ENCODE measurements around the gene NTM. TPM values are rescaled to one million over a fixed set of nuclear protein-coding genes. Genes with fewer than 3 reads are reported as not detected.

The NTM gene
- total RNA-seq, 2 donors from 2014 or later = 1.7 to 3.6 TPM

DNA sequence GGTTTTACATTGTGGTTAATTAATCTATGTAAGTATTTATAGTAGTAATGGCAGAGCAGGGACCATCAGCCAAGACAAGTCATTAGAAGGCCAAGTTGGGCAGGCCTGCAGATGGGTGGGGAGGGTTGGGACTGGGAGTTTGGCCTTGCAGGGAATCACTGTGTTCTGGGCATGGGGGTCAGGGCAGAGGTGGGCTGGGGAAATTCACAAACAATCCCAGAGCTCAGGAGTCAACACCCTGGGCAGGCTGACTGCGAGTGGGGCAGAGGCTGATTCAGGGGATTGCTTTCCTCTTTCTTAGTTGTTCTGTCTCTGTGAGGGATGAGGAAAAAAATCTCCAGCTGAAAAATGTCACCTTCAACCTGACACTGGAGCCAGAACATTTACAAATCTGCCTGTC, 322.5 kb downstream of the NTM start:
- Mint-ChIP-seq H3K27ac (no peak overlapping the region), H3K36me3 (ENCODE audit: low read depth) (no peaks in the 10 kb centered on the region), H3K4me3 (no peak overlapping the region), H3K9me3 (no peaks in the 10 kb centered on the region), H3K4me1 (peaks cover 6% of the 10 kb centered on the region), H3K27me3 (ENCODE audit: insufficient read depth) (peaks cover 75% of the 10 kb centered on the region)
- H3K9ac ChIP-seq (ENCODE audit: extremely low read depth, low read length, poor library complexity, severe bottlenecking) = no peak overlapping the region
- H3K36me3 ChIP-seq (ENCODE audit: control insufficient read depth, insufficient read depth, low read length) = no peaks in the 10 kb centered on the region
- H3K9me3 ChIP-seq (ENCODE audit: control insufficient read depth, low read length) = no peaks in the 10 kb centered on the region
- WGBS, 2 experiments (ENCODE audit: insufficient coverage in 1 of 2, insufficient read length in 1 of 2) = 60 to 80% methylated on average over 1 of the region's 1 CpG
- DNase-seq = no peak
- TF ChIP-seq, protein P1, sequence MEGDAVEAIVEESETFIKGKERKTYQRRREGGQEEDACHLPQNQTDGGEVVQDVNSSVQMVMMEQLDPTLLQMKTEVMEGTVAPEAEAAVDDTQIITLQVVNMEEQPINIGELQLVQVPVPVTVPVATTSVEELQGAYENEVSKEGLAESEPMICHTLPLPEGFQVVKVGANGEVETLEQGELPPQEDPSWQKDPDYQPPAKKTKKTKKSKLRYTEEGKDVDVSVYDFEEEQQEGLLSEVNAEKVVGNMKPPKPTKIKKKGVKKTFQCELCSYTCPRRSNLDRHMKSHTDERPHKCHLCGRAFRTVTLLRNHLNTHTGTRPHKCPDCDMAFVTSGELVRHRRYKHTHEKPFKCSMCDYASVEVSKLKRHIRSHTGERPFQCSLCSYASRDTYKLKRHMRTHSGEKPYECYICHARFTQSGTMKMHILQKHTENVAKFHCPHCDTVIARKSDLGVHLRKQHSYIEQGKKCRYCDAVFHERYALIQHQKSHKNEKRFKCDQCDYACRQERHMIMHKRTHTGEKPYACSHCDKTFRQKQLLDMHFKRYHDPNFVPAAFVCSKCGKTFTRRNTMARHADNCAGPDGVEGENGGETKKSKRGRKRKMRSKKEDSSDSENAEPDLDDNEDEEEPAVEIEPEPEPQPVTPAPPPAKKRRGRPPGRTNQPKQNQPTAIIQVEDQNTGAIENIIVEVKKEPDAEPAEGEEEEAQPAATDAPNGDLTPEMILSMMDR (conservative IDR thresholded peaks at IDR 0.05) = no peak
- peaks cover 69% of the 10 kb centered on the region for H3K27me3 ChIP-seq (ENCODE audit: control insufficient read depth, insufficient read depth, low read length, poor library complexity, severe bottlenecking)
- H3K27ac ChIP-seq (ENCODE audit: low read depth, low read length) = no peak overlapping the region
- no peak overlapping the region for H3K4me3 ChIP-seq (ENCODE audit: low read length)
- H3K4me1 ChIP-seq (ENCODE audit: control insufficient read depth, insufficient read depth, low read length) = peaks cover 3% of the 10 kb centered on the region

GRCh38 chr11:131693756-131694155, 323.3 kb downstream of the NTM start:
- Histone ChIP-seq H3K4me1 (ENCODE audit: control insufficient read depth, insufficient read depth, low read length) (no peaks in the 10 kb centered on the region), H3K4me3 (ENCODE audit: low read length) (no peak overlapping the region), H3K27ac (ENCODE audit: low read depth, low read length) (no peak overlapping the region), H3K9me3 (ENCODE audit: control insufficient read depth, low read length) (no peaks in the 10 kb centered on the region), H3K9ac (ENCODE audit: extremely low read depth, low read length, poor library complexity, severe bottlenecking) (no peak overlapping the region), H3K27me3 (ENCODE audit: control insufficient read depth, insufficient read depth, low read length, poor library complexity, severe bottlenecking) (peaks cover 62% of the 10 kb centered on the region), H3K36me3 (ENCODE audit: control insufficient read depth, insufficient read depth, low read length) (no peaks in the 10 kb centered on the region)
- no peaks in the 10 kb centered on the region for H3K36me3 Mint-ChIP-seq (ENCODE audit: low read depth)
- peaks cover 67% of the 10 kb centered on the region for H3K27me3 Mint-ChIP-seq (ENCODE audit: insufficient read depth)
- no peaks in the 10 kb centered on the region for H3K9me3 Mint-ChIP-seq
- H3K27ac Mint-ChIP-seq = no peak overlapping the region
- peaks cover 6% of the 10 kb centered on the region for H3K4me1 Mint-ChIP-seq
- no peak for DNase-seq
- no peak overlapping the region for H3K4me3 Mint-ChIP-seq
- TF ChIP-seq, protein P1 (conservative IDR thresholded peaks at IDR 0.05) = no peak
- WGBS, 2 experiments (ENCODE audit: insufficient coverage in 1 of 2, insufficient read length in 1 of 2) = 72 to 84% methylated on average over 3 to 4 of the region's 4 CpGs

DNA sequence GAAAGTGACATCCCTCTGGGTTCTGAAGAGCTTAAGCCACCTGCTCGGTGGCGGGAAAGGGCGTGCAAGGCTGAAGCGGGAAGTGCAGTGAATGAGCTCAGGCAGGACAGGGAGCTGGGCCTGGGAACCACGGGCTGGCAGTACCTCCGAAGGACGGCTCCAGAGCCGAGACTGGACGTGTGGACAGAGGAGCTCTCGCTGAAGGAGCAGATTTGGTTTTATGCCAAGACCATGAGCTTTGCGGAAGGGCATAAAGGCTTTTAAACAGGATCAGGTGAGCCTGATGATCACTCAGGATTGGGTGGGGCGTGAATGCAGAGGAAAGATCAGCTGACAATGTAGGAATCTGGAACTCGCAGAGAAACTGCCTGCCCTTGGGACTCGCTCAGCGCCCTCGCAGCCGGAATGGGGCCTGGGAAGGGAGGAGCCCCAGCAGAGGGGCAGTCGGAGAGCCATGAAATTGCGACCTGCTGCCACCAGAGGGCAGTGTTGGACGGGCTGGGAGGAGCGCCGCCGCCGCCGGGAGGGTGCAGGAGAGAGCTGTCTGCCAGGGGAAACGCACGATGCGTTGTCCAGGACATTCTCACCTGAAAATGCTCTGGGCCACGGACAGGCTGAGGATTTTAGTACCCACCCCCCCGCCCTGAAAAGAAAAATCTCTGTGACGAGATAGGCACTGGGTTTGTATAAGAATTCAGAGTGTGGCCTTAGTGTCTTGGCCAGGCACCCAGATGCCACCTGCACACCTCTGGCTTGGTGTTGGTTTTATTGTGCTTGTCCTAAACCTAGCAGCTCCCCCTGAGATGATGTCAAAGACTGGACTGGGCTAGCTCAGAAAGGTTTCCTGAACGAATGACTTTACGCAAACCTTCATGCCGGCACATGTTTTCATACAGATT, 324.4 kb downstream of the NTM start:
- Mint-ChIP-seq H3K4me1 (peaks cover 6% of the 10 kb centered on the region), H3K9me3 (no peaks in the 10 kb centered on the region), H3K27ac (no peak overlapping the region), H3K4me3 (no peak overlapping the region), H3K36me3 (ENCODE audit: low read depth) (no peaks in the 10 kb centered on the region), H3K27me3 (ENCODE audit: insufficient read depth) (peaks cover 59% of the 10 kb centered on the region)
- Histone ChIP-seq H3K9ac (ENCODE audit: extremely low read depth, low read length, poor library complexity, severe bottlenecking) (no peak overlapping the region), H3K4me1 (ENCODE audit: control insufficient read depth, insufficient read depth, low read length) (no peaks in the 10 kb centered on the region), H3K4me3 (ENCODE audit: low read length) (no peak overlapping the region), H3K27me3 (ENCODE audit: control insufficient read depth, insufficient read depth, low read length, poor library complexity, severe bottlenecking) (peaks cover 53% of the 10 kb centered on the region), H3K36me3 (ENCODE audit: control insufficient read depth, insufficient read depth, low read length) (no peaks in the 10 kb centered on the region), H3K27ac (ENCODE audit: low read depth, low read length) (no peak overlapping the region), H3K9me3 (ENCODE audit: control insufficient read depth, low read length) (no peaks in the 10 kb centered on the region)
- peak; percentile 97 for DNase-seq
- 36 to 65% methylated on average over 18 to 34 of the region's 34 CpGs for WGBS, 2 experiments (ENCODE audit: insufficient coverage in 1 of 2, insufficient read length in 1 of 2)
- TF ChIP-seq, protein P1 (conservative IDR thresholded peaks at IDR 0.05) = peak; percentile 99
